Activated naive CD4-positive, alpha-beta T cell treated with anti-CD3 and anti-CD28 coated beads, Interleukin-2, amount 50 U/mL, for 72 hours (primary cell): Measurements from ENCODE around the gene MMP3. TPM values are rescaled to one million over a fixed set of nuclear protein-coding genes. Genes with fewer than 3 reads are reported as not detected.
"Not testable (repeated sequence)": the region's sequence is repeated elsewhere in the genome, so short reads cannot be mapped to it uniquely, and the experiment has no call there.

Experiments
- ATAC-seq, 2 donors: fragments of 150-1000 bp; cut with Tn5 transposase; 2 replicates each; pipeline ENCODE4 v1.10.0; 2021; ENCODE audit warnings: mild to moderate bottlenecking in 2 of 2, moderate library complexity in 2 of 2
- DNase-seq, 2 donors: peaks; one replicate each; pipeline ENCODE4 v3.0.0; 2021 to 2022; ENCODE audit warnings: low spot score in 2 of 2
- H3K27ac Mint-ChIP-seq, 2 donors: one replicate each; pipeline ENCODE4 v1.8.0; 2022; ENCODE audit warnings: mild to moderate bottlenecking in 2 of 2, mixed read lengths in 2 of 2
- H3K36me3 Mint-ChIP-seq, 2 donors: one replicate each; pipeline ENCODE4 v1.8.0; 2022; ENCODE audit warnings: mixed read lengths in 2 of 2
- H3K9me3 Mint-ChIP-seq, 2 donors: one replicate each; pipeline ENCODE4 v1.8.0; 2022; ENCODE audit warnings: mixed read lengths in 2 of 2
- total RNA-seq, 2 donors: library from RNA; stranded (reverse); gene quantifications; one replicate each; pipeline ENCODE4 v1.2.3, GENCODE V29; 2022

MMP3 gene
- total RNA-seq: not detected

GRCh38 chr11:102843489-102843888 is at the start of gene MMP3:
TSS of gene MMP3 (minus strand) at chr11:102843609. CDS start at chr11:102843546, 63 bp downstream.
- H3K36me3 Mint-ChIP-seq: no peaks in the 10 kb centered on the region
- DNase-seq (no peak), ATAC-seq (no peak)
- H3K9me3 Mint-ChIP-seq: peaks cover 0 to 4% of the 10 kb centered on the region in 2 donors
- H3K27ac Mint-ChIP-seq: no peak within 1 kb of the TSS

DNA sequence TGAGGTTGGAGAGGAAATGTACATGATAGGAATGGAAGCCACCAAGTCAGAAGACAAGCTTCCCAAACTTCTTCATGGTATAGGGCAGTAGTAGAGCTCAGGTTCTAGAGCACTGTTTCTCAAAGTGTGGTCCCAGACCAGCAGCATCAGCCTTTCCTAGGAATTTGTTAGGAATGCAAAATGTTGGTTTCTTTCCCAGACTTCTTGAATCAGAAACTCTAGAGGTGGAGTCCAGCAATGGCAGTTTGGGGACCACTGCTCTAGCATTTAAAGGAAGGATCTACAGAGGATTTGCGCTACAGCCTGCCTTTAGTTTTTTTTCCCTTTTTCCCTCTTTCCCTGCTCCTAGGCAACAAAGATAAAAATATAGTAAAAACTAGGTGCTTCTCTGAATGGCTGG is 48.3 kb upstream of the MMP3 start:
- Mint-ChIP-seq H3K36me3 (peaks cover 6 to 10% of the 10 kb centered on the region in 2 donors), H3K9me3 (peaks cover 5 to 14% of the 10 kb centered on the region in 2 donors)
- ATAC-seq: no peak

GRCh38 chr11:102886999-102887398 is 43.6 kb upstream of the MMP3 start:
- no peaks in the 10 kb centered on the region for H3K36me3 Mint-ChIP-seq
- H3K27ac Mint-ChIP-seq: no peak overlapping the region
- ATAC-seq (no peak), DNase-seq (no peak)
- no peaks in the 10 kb centered on the region for H3K9me3 Mint-ChIP-seq

More for the DNA sequence above, 48.3 kb upstream of the MMP3 start:
- DNase-seq: no peak
- no peak overlapping the region for H3K27ac Mint-ChIP-seq

DNA sequence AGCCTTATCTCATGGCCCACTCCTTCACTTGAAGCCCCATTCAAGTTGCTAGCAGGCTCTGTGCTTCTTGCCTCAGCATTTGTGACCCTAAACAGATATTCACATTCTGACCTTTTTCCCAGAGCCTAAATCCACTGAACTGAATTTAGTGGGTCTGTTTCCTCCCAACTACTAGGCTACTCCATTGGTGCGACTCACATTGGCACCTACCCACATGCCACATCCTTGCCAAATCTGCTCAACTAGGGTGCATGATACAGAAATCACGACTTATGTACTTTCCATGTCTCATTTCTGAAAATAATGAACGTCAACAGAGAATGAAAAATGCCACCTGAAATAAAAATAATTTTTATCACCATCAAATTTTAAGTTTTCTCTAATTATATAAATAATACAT is 39.7 kb upstream of the MMP3 start:
- peak overlapping the region in 1 of 2 donors; percentile 84 for H3K27ac Mint-ChIP-seq
- H3K9me3 Mint-ChIP-seq: no peaks in the 10 kb centered on the region
- DNase-seq (no peak), ATAC-seq (peak in 1 of 2 donors; percentile 42)
- no peaks in the 10 kb centered on the region for H3K36me3 Mint-ChIP-seq

GRCh38 chr11:102882389-102883024 is 39.1 kb upstream of the MMP3 start:
- no peaks in the 10 kb centered on the region for H3K9me3 Mint-ChIP-seq
- no peaks in the 10 kb centered on the region for H3K36me3 Mint-ChIP-seq
- DNase-seq (no peak), ATAC-seq (peak; percentile 64 to 82)
- no peak overlapping the region for H3K27ac Mint-ChIP-seq

DNA sequence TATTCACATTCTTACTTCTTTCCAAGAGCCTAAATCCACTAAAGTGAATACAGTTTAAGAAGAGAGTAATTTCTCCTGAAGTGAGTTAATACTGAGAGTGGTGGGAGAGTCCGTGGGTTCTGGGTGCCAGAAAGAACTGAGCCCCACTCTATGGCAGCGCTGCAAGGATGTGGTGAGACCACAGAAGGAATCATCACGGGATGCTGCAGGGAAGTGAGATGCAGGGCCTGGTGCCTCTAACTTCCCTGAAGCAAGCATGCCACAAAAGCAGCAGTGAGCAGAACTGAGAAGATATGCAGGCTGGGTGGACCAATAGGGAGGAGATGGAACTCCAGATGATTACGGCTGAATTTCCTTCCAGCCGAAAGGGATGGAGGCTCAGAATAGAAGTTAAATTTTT is 36.4 kb upstream of the MMP3 start:
- ATAC-seq (no peak), DNase-seq (no peak)
- H3K9me3 Mint-ChIP-seq: no peaks in the 10 kb centered on the region
- peak overlapping the region in 1 of 2 donors; percentile 22 for H3K27ac Mint-ChIP-seq
- no peaks in the 10 kb centered on the region for H3K36me3 Mint-ChIP-seq

- DNase-seq (no peak), ATAC-seq (no peak)
- Mint-ChIP-seq H3K9me3 (no peaks in the 10 kb centered on the region), H3K27ac (no peak overlapping the region), H3K36me3 (no peaks in the 10 kb centered on the region)
Observed at GRCh38 chr11:102878595-102878994, 35.2 kb upstream of the MMP3 start.

DNA sequence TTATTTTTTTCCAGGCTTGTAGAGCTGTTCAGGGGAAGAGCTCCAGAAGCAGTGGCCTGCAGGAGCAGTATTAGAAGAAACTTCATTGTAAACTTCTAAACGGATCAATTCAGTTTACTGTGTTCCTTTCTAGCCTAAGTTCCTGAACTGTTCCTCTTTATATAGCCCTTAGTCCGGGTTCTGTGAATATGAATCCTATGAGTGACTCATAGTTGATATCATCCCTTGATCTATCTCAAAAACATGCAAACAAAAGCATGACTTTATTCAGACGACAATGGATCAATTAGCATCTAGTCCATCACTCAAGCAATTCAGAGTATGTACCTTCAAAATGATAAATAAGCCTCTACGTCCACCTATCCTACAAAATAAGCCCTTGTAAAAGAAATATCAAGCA is 31.4 kb upstream of the MMP3 start, which contains the start of gene MMP12:
MMP12 (minus strand) TSS at position 131 of the 400 bp plus-strand sequence; CDS start at position 86, 45 bp downstream.
- H3K9me3 Mint-ChIP-seq: no peaks in the 10 kb centered on the region
- ATAC-seq: no peak
- DNase-seq: no peak

GRCh38 chr11:102869354-102869964 is 26.1 kb upstream of the MMP3 start:
- H3K9me3 Mint-ChIP-seq, DNase-seq, ATAC-seq, H3K27ac Mint-ChIP-seq, H3K36me3 Mint-ChIP-seq: not testable (repeated sequence)

More for the DNA sequence above, 31.4 kb upstream of the MMP3 start, which contains the start of gene MMP12:
- Mint-ChIP-seq H3K36me3 (no peaks in the 10 kb centered on the region), H3K27ac (no peak within 1 kb of the TSS)

DNA sequence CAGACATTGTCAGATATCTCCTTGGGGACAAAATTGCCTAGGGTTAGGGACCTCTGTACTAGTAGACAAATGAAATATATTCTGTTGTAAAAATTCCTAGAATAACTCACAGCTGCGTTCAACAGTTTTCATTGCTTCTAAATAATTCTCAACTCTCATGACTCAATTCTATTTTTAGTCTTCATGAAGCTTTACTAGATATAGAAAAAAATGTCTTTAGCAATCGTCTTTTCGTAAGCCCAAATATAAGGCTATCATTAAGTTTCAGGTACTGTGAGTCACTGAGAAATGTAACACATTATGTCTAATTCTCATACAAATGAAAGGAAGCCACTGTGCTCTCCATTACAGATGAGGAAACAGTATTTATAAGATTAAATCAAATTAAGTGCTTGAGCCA is 24.9 kb upstream of the MMP3 start:
- Mint-ChIP-seq H3K36me3 (no peaks in the 10 kb centered on the region), H3K27ac (no peak overlapping the region), H3K9me3 (no peaks in the 10 kb centered on the region)
- ATAC-seq (no peak), DNase-seq (no peak)

GRCh38 chr11:102864724-102865123 is 21.3 kb upstream of the MMP3 start:
- H3K27ac Mint-ChIP-seq: no peak overlapping the region
- DNase-seq (no peak), ATAC-seq (no peak)
- no peaks in the 10 kb centered on the region for H3K36me3 Mint-ChIP-seq
- H3K9me3 Mint-ChIP-seq: no peaks in the 10 kb centered on the region

DNA sequence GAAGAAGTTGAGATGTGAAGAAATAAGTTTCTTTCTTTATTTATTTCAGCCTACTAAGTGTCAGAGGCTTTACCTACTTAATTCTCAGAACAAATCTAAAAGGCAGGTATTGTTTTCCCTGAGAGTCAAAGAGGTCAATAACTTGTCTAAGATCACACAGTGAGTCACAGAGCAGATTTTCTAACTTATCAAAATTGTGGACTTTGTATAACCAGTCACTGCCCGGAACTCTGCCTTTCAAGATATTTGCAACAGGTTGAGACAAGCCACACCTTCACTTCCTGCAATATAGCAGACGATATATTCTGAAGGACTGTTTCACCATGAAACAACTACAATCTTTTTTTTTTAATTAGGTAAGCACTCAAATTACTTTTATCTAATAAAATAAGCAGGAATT is 10.5 kb upstream of the MMP3 start:
- Mint-ChIP-seq H3K36me3 (no peaks in the 10 kb centered on the region), H3K27ac (no peak overlapping the region), H3K9me3 (no peaks in the 10 kb centered on the region)
- no peak for DNase-seq
- no peak for ATAC-seq

- no peaks in the 10 kb centered on the region for H3K36me3 Mint-ChIP-seq
- H3K27ac Mint-ChIP-seq: no peak overlapping the region
- ATAC-seq: no peak
Observed at GRCh38 chr11:102853055-102853454, 9.6 kb upstream of the MMP3 start.

GRCh38 chr11:102850973-102851745 is 7.8 kb upstream of the MMP3 start:
- Mint-ChIP-seq H3K27ac (no peak overlapping the region), H3K36me3 (no peaks in the 10 kb centered on the region), H3K9me3 (peaks cover 0 to 4% of the 10 kb centered on the region in 2 donors)
- ATAC-seq: no peak
- DNase-seq: no peak

More at GRCh38 chr11:102853055-102853454, 9.6 kb upstream of the MMP3 start:
- no peaks in the 10 kb centered on the region for H3K9me3 Mint-ChIP-seq
- no peak for DNase-seq

- Mint-ChIP-seq H3K9me3 (peaks cover 0 to 4% of the 10 kb centered on the region in 2 donors), H3K36me3 (no peaks in the 10 kb centered on the region), H3K27ac (no peak overlapping the region)
- ATAC-seq (no peak), DNase-seq (no peak)
Observed at GRCh38 chr11:102849311-102849710, 5.9 kb upstream of the MMP3 start.

DNA sequence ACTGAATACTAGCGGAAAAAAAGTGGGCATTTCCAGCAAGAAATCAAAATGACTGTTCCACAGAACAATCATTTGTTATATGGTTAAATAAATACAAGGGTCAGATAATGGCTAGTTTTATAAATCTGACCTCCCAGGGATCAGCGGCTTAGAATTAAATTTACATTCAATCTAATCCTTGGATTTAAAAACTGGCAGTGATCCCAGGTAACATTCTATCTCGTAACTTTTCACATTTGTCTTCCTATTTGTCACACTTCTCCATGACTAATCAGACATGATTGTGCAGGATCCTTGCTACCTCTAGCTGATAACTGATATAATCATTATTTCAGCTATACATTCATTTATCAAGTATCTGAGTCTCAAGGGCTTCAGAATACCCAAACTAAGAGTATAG is 2.9 kb upstream of the MMP3 start:
- Mint-ChIP-seq H3K27ac (no peak overlapping the region), H3K9me3 (peaks cover 0 to 4% of the 10 kb centered on the region in 2 donors), H3K36me3 (no peaks in the 10 kb centered on the region)
- DNase-seq (no peak), ATAC-seq (no peak)

GRCh38 chr11:102842930-102843329 is 479 bp downstream of the MMP3 start:
- DNase-seq (no peak), ATAC-seq (no peak)
- H3K36me3 Mint-ChIP-seq: no peaks in the 10 kb centered on the region
- H3K9me3 Mint-ChIP-seq: peaks cover 0 to 4% of the 10 kb centered on the region in 2 donors
- H3K27ac Mint-ChIP-seq: no peak overlapping the region
